ENCODE measurements around the gene ARPC3.

- TF ChIP-seq POLR2A (IDR thresholded peaks at IDR 0.05; ENCODE audit: low read depth, low read length), result no peak
- TF ChIP-seq TAF1 (IDR thresholded peaks at IDR 0.05; ENCODE audit: borderline replicate concordance, low read depth, low read length), result no peak
These were observed 25.3 kb upstream of the ARPC3 start for GRCh38 chr12:110475426-110475825.

All from GM12892 (cell line).